NK-92 (cell line): ENCODE results near the gene CHD5.

Experiments
- DNase-seq: peaks from one replicate; lab custom pipeline; 2025; ENCODE audit not compliant: unreplicated experiment; lab: John Stamatoyannopoulos, UW

The CHD5 gene

DNA sequence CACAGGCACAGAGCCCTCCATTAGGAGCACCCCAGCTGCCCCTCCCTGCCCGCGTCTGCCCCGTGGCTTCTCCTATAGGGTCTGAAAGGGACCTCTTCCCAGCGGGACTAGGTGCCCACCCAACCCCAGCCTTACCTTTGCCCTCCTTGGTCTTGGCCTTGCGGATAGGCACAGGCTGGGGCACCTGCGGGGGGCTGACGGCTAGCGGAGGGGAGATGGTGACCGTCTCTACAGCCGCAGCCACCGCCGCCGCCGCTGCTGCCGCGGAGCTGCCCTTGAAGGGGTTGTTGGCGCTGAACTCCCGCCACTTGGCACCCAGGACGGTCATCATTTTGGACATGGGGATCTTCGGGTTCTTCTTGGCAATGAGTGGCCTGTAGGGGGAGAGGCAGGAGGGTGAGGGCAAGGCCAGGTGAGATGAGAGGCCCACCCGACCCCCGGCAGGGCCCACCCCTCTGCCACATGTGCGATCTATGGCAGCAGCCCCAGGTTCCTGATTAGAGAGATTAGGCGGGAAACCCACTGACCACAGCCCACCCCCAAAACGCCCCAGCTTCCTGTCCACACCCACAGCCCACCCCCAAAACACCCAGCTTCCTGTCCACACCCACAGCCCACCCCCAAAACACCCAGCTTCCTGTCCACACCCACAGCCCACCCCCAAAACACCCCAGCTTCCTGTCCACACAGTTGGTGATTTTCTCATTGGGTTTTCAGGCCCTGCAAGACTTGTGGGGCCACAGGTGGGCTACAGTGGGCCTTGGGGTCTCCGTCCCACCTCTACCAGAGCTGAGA lies 25.4 kb downstream of the CHD5 start:
- no peak for DNase-seq

DNA sequence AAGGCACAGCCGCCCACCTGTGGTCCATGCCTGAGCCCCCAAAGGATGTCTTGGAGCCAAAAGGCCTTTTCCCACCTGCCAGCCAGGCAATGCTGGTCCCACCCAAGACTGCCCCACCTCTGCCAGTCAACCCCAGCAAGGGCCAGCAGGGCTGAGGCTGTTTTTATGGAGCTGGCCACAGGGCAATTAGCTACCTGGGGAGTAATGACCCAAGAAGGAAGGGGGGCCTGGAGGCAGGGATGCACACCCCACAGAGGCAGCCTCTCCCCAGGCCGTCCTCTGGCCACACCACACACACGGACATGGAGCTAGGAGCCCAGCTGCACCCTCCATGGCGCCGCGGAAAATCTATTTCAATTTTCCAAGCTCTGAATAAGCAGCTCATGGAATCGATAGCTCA lies 27.2 kb downstream of the CHD5 start:
- no peak for DNase-seq

GRCh38 chr1:6152181-6152580 lies 27.9 kb downstream of the CHD5 start:
- DNase-seq, result no peak

GRCh38 chr1:6151291-6151822 lies 28.8 kb downstream of the CHD5 start:
- no peak for DNase-seq

- no peak for DNase-seq
These were observed 29.8 kb downstream of the CHD5 start for GRCh38 chr1:6150006-6150938.

DNA sequence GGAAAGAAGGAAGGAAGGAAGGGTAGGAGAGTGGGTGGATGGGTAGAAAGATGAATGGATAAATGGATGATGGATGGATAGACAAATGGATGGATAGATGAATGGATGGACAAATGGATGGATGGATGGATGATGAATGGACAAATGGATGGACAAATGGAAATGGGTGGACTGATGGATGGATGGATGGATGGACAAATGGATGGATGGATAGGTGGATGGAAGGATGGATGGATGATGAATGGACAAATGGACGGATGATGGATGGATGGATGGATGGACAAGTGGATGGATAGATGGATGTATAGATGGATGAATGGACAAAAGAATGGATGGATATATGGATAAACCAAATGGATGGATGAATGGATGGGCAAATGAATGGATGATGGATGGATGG lies 30.5 kb downstream of the CHD5 start:
- DNase-seq, result no peak

DNA sequence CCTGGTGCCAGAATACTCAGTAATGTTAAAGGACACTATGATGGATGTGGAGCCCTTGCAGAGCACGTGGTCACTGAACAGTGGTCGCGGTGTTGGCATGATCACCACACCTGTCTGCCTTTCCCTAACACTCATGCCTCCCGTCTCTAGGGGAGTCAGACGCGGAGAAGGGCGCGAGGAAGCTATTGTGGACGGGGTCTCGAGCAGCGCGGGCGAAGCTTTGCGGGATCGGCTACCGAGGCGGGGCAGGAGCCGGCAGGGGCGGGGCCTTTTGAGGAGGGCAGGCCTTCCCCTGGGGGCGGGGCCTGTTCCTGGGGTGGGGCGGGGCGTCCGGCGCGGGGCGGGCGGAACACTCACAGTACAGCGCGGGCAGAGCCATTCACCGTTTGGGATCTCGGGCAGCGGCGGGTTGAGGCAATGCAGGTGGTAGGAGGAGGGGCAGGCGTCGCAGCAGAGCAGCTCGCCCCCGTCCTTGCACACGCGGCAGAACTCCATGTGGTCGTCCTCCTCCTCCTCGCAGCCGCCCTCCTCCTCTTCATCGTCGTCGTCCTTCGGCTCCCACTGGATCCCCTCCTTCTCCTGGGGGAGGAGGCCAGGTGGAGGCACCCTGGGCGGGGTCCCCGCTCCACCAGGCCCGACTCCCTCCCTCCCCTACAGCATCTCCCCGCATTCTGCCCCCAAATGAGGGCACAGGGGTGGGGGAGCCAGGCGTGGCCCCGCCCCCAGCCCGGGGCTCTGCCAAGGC lies 31.5 kb downstream of the CHD5 start:
- DNase-seq, result no peak

- no peak for DNase-seq
These were observed 34.2 kb downstream of the CHD5 start for GRCh38 chr1:6145864-6146410.

GRCh38 chr1:6145396-6145750 lies 34.7 kb downstream of the CHD5 start:
- DNase-seq, result no peak

DNA sequence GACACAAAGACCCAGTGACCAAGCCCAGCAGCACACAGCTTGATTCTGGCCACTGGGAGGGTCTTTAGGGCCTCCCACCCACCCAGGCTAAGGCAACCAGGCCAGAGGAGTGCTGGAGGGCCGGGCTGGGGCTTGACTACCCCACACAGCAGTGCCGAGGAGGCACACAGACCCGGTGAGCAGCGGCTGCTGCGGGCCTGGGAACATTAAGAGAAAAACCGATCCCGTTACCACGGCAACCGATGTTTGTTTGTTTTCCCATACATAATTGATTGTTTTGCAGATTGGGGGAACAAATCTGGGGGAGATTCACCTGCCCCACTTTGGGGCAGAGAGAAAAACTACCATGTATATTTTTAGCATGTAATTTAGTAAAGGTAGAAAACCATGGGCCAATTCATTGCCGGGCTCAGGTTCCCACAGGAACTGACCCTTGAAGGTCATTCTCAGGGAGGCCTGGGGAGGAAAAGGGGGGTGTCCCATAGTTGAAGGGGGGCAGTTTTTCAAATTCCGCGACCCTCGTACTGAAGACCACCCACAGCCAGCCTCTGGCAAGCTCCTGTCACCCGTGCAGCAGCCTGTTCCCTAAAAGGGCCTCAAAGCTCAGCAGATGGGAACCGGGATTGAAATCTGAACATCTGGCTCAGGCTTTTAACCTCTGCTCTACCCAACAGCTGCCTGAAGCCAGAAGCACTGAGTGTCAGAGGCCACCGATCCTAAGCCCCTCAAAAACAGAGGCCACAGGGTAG lies 35.3 kb downstream of the CHD5 start:
- DNase-seq, result no peak

DNA sequence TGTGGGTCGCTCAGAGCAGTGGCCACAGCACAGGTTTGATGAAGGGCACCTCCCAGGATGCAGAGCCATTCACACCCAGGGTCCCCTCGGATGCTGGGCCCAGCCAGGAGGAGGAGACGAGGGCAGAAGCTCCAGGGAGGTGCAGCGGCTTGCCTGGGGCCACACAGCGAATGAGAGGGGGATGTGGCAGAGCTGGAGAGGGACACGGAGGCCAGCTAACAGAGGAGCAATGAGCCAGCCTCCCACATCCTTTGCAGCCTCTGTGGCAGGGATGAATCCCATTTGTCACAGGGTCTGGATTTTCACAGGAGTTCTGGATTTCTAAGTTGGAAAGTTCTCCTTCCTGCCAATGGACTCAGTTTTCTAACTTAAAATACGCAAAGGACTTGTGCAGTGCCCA lies 35.9 kb downstream of the CHD5 start:
- DNase-seq, result no peak

DNA sequence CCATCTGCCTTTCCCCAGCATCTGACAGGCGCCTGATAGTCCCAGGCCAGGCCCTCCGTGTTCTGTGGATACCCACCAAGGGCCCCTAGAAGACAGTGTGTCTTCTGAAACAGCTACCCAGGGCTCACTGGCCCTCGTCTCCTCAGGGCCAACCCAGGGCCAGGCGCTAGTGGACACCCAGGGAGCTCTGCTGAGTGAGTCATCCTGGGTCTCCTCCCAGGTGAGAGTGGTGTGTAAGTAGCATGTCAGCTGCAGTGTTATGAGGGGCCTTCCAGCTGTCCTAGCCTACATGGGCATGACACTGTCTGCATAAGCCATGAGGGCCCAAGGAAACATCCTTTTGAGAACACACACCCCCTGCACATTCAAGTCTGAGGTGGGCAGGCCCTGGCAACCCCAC lies 36.7 kb downstream of the CHD5 start:
- DNase-seq, result no peak

DNA sequence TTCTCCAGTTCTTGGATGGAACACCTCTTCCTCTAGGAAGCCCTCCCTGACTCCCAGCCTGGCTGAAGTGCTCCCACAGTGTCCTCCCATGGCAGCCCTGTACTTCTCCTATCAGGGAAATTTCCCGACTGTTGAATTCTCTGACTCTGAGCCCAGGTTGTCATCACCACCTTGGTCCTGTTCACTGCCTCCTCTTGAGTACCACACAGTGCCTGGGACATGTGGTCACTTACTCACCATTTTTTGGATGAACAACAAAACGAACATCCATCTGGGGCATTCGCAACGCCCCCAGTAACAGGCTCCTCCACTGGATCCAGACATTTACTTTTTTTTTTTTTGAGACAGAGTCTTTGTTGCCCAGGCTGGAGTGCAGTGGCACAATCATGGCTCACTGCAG lies 37.4 kb downstream of the CHD5 start:
- no peak for DNase-seq

DNA sequence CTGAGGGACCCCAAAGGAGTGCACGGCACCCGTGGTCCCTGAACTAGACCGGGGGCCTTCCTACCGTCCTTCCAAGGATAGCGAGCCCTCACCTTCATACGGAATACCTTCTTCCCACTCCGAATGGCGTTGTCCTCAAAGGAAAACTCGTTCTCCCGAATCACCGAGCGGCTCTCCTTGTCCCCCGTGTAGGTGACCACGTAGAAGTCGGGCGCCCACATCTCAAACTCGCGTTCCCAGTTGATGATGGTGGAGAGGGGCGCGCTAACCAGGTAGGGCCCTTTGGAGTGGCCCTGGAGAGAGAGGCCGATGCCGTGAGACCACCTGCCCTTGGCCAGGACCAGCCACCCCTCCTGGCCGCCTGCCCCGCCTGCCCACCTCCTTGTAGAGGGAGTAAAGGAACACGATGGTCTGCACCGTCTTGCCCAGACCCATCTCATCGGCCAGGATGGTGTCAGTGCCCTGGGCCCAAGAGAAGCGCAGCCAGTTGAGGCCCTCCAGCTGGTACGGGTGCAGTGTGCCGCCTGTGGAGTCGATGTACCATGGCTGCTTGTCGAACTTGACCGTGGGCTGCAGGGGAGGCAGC lies 38.0 kb downstream of the CHD5 start:
- DNase-seq, result no peak

DNA sequence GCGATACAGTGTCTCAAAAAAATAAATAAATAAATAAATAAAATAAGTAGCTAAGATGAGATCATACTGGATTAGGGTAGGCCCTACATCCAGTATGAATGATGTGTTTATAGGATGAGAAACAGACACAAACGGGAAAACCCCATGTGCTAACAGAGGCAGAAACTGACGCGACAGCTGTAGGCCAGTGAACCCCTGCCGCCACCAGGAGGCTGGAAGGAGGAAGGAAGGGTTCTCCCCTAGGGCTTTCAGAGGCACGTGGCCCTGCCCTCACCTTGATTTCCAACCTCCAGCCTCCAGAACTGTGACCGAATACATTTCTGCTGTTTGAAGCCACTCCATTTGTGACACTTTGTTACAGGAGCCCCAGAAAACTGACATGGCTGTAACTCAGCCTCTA lies 38.5 kb downstream of the CHD5 start:
- DNase-seq, result no peak

GRCh38 chr1:6140413-6140812 lies 39.7 kb downstream of the CHD5 start:
- DNase-seq, result no peak

DNA sequence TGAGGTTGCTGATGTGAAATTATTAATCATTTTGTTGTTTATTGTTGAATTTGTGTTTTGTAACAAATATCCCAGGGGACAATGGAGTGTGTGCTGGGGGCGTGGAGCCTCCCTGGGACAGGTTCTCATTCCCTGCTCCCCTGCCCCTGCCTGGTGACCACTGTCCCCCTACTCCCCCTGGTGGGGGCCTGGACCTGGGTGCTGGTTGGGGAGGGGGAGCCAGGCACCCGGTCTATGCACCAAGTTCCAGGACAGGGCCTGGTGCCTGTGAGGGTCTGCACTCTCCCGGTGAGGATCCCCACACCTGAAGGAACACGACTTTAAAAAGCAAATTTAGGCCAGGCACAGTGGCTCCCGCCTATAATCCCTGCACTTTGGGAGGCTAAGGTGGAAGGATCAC lies 42.4 kb downstream of the CHD5 start:
- no peak for DNase-seq

GRCh38 chr1:6136516-6137220 lies 43.5 kb downstream of the CHD5 start:
- no peak for DNase-seq

- DNase-seq, result no peak
These were observed 45.2 kb downstream of the CHD5 start for GRCh38 chr1:6134741-6135510.
